K562 (cell line): Measurements from ENCODE around the gene PACS2. TPM values are rescaled to one million over a fixed set of nuclear protein-coding genes. Genes with fewer than 3 reads are reported as not detected.

ENCODE experiments used
- KDM5B ChIP-seq: fragments of 200-600 bp; sonication (generic); IDR thresholded peaks from 2 replicates; pipeline ENCODE4 v1.6.1; 2012; ENCODE audit warnings: low read depth, mild to moderate bottlenecking, moderate library complexity, low read length, control low read depth, inconsistent platforms; ENCODE audit not compliant: insufficient replicate concordance
- MIER1 ChIP-seq: fragments of 450-650 bp; IDR thresholded peaks from 2 replicates; pipeline ENCODE4 v1.6.1; 2016; ENCODE audit warnings: antibody characterized with exemption, mild to moderate bottlenecking, low read depth
- polyA plus RNA-seq, 8 experiments: library from polyadenylated mRNA; depleted of rRNA in 4 of 8; stranded (reverse) in 5 of 8; unstranded in 3 of 8; fragments of >200 nt; fragmentation: Nextera tagmentation in 2 of 8; fragmentation: Illumina TruSeq in 1 of 8; extraction: Ambion mirVana in 2 of 8; extraction: Trizol in 1 of 8; gene quantifications; 2 replicates each; pipeline versions ENCODE4 v1.2.1 to v1.2.3, GENCODE V29; 2011 to 2014; ENCODE audit warnings: inconsistent platforms in 1 of 8, missing spikeins in 1 of 8
- total RNA-seq, 7 experiments: library from RNA; depleted of rRNA in 6 of 7; stranded (reverse); fragments of >200 nt in 6 of 7; fragmentation: Illumina TruSeq in 2 of 7; extraction: Trizol in 2 of 7; gene quantifications; 2 replicates each; pipeline versions ENCODE4 v1.2.1 to v1.2.3, GENCODE V29; 2011 to 2021; ENCODE audit warnings: low replicate concordance in 1 of 7
- TF ChIP-seq, protein P1 (sequence below): fragments of 250-450 bp; sonication (Bioruptor Pico); IDR thresholded peaks from 2 replicates; pipeline ENCODE4 v1.8.0; 2021; ENCODE audit warnings: moderate library complexity, mild to moderate bottlenecking, inconsistent platforms
- TF ChIP-seq, protein P2 (sequence below): sonication (generic); formaldehyde crosslinking; IDR thresholded peaks from 2 replicates; pipeline ENCODE4 v1.8.1; 2023; ENCODE audit warnings: mild to moderate bottlenecking, missing genetic modification reagents
- TF ChIP-seq, protein P3 (sequence below): fragments of 200-800 bp; sonication (Bioruptor generic); IDR thresholded peaks from 2 replicates; pipeline ENCODE4 v1.6.1; 2017; ENCODE audit warnings: missing genetic modification characterization, missing compliant biosample characterization
- TF ChIP-seq, protein P4 (sequence below), 2 experiments: fragments of 450-650 bp in 1 of 2; sonication (generic) in 1 of 2; formaldehyde crosslinking; conservative IDR thresholded peaks; 2 replicates each; pipeline versions ENCODE4 v1.4.0 to v1.8.1; 2020 to 2022; ENCODE audit warnings: mild to moderate bottlenecking in 1 of 2, missing genetic modification reagents in 1 of 2

Gene PACS2
- total and polyA plus RNA-seq, 9 of the 15 experiments (the other 6 are each of a cell fraction or from before 2014, with no cell fraction given): 0.11 to 20.8 (median 9.9) TPM

DNA sequence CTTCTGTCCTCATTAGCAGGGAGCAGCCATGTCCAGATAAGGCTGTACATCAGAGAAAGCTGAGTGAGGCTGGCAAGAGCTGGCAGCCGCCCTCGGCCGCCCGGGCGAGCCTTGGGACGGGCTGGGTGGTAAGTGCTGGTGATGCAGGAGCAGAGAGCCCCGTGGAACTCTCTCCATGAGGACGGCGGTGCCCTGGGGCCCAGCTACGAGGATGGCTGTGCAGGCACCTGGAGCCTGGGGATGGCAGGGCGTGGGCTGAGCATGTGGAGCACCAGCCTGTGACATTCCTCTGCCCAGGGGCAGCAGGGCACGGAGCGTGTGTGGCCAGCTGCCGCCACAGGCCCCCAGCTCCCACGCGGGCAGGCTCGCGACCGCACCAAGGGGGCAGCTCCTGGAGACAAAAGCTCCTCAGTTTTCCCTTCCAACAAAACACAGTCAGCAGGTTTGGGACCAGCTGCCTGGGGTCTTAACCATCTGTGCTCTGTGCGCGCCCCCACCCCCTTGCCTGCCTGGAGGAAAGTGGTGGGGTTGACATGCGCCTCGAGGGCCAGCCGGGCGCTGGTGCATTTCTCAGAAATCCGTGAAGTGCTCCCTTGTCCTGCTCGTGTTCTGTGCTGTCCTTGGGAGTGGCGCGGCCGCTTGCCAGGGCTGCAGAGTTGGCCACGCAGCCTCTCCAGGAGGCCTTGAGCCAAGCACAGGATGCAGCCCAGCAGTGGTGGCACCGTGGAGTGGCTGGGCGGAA is 21.4 kb downstream of the PACS2 start (continued):
- TF ChIP-seq, protein P1, sequence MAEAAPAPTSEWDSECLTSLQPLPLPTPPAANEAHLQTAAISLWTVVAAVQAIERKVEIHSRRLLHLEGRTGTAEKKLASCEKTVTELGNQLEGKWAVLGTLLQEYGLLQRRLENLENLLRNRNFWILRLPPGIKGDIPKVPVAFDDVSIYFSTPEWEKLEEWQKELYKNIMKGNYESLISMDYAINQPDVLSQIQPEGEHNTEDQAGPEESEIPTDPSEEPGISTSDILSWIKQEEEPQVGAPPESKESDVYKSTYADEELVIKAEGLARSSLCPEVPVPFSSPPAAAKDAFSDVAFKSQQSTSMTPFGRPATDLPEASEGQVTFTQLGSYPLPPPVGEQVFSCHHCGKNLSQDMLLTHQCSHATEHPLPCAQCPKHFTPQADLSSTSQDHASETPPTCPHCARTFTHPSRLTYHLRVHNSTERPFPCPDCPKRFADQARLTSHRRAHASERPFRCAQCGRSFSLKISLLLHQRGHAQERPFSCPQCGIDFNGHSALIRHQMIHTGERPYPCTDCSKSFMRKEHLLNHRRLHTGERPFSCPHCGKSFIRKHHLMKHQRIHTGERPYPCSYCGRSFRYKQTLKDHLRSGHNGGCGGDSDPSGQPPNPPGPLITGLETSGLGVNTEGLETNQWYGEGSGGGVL (CRISPR knock-in tag): no peak
- TF ChIP-seq MIER1 (no peak), KDM5B (no peak)
- TF ChIP-seq, protein P2, sequence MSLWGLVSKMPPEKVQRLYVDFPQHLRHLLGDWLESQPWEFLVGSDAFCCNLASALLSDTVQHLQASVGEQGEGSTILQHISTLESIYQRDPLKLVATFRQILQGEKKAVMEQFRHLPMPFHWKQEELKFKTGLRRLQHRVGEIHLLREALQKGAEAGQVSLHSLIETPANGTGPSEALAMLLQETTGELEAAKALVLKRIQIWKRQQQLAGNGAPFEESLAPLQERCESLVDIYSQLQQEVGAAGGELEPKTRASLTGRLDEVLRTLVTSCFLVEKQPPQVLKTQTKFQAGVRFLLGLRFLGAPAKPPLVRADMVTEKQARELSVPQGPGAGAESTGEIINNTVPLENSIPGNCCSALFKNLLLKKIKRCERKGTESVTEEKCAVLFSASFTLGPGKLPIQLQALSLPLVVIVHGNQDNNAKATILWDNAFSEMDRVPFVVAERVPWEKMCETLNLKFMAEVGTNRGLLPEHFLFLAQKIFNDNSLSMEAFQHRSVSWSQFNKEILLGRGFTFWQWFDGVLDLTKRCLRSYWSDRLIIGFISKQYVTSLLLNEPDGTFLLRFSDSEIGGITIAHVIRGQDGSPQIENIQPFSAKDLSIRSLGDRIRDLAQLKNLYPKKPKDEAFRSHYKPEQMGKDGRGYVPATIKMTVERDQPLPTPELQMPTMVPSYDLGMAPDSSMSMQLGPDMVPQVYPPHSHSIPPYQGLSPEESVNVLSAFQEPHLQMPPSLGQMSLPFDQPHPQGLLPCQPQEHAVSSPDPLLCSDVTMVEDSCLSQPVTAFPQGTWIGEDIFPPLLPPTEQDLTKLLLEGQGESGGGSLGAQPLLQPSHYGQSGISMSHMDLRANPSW (CRISPR knock-in tag): no peak
- TF ChIP-seq, protein P3, sequence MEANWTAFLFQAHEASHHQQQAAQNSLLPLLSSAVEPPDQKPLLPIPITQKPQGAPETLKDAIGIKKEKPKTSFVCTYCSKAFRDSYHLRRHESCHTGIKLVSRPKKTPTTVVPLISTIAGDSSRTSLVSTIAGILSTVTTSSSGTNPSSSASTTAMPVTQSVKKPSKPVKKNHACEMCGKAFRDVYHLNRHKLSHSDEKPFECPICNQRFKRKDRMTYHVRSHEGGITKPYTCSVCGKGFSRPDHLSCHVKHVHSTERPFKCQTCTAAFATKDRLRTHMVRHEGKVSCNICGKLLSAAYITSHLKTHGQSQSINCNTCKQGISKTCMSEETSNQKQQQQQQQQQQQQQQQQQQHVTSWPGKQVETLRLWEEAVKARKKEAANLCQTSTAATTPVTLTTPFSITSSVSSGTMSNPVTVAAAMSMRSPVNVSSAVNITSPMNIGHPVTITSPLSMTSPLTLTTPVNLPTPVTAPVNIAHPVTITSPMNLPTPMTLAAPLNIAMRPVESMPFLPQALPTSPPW (CRISPR knock-in tag): no peak
- TF ChIP-seq, protein P4, sequence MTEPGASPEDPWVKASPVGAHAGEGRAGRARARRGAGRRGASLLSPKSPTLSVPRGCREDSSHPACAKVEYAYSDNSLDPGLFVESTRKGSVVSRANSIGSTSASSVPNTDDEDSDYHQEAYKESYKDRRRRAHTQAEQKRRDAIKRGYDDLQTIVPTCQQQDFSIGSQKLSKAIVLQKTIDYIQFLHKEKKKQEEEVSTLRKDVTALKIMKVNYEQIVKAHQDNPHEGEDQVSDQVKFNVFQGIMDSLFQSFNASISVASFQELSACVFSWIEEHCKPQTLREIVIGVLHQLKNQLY (CRISPR knock-in tag; conservative IDR thresholded peaks at IDR 0.05): no peak
